Neural cell (in vitro differentiated cells): ENCODE results near the gene MUS81. TPM values are rescaled to one million over a fixed set of nuclear protein-coding genes. Genes with fewer than 3 reads are reported as not detected.

Source experiments
- H2AFZ ChIP-seq: fragments of 200-600, 300-800 bp; sonication (generic), shearing (Covaris generic); 2 replicates; pipeline ENCODE4 v1.6.0; 2014; ENCODE audit warnings: low read depth, mild to moderate bottlenecking, antibody characterized with exemption, low read length, moderate library complexity
- H3F3A ChIP-seq: fragments of 200-600 bp; shearing (Covaris generic); 2 replicates; pipeline ENCODE4 v1.6.1; 2016; ENCODE audit warnings: mild to moderate bottlenecking, moderate library complexity, mixed read lengths, antibody characterized with exemption, low read length; ENCODE audit not compliant: insufficient read depth, poor library complexity, severe bottlenecking
- H3K27ac ChIP-seq: fragments of 200-600, 300-800 bp; sonication (generic), shearing (Covaris generic); 2 replicates; pipeline ENCODE4 v1.5.1; 2014; ENCODE audit warnings: mild to moderate bottlenecking, low read length, moderate library complexity
- H3K27me3 ChIP-seq: fragments of 300-800, 200-600 bp; sonication (generic), shearing (Covaris generic); 2 replicates; pipeline ENCODE4 v1.6.0; 2014; ENCODE audit warnings: mild to moderate bottlenecking, low read depth, low read length, moderate library complexity; ENCODE audit not compliant: insufficient read depth
- H3K36me3 ChIP-seq: fragments of 300-800, 200-600 bp; sonication (generic), shearing (Covaris generic); 2 replicates; pipeline ENCODE4 v1.5.1; 2014; ENCODE audit warnings: mild to moderate bottlenecking, antibody characterized with exemption, low read length, moderate library complexity; ENCODE audit not compliant: insufficient read depth
- H3K4me2 ChIP-seq: fragments of 300-800, 200-600 bp; sonication (generic), shearing (Covaris generic); 2 replicates; pipeline ENCODE4 v1.6.0; 2014; ENCODE audit warnings: mild to moderate bottlenecking, low read length
- H3K4me3 ChIP-seq: fragments of 300-800, 200-600 bp; sonication (generic), shearing (Covaris generic); 2 replicates; pipeline ENCODE4 v1.5.1; 2014; ENCODE audit warnings: mild to moderate bottlenecking, low read length, moderate library complexity
- H3K79me2 ChIP-seq: fragments of 200-600 bp; shearing (Covaris generic); replicated peaks from 2 replicates; pipeline ENCODE4 v1.6.0; 2014; ENCODE audit warnings: mild to moderate bottlenecking, low read length, moderate library complexity; ENCODE audit not compliant: insufficient read depth
- H3K9ac ChIP-seq: fragments of 300-800, 200-600 bp; sonication (generic), shearing (Covaris generic); 2 replicates; pipeline ENCODE4 v1.6.1; 2016; ENCODE audit warnings: mild to moderate bottlenecking, low read length, mixed read lengths
- H3K9me2 ChIP-seq: fragments of 200-600 bp; shearing (Covaris generic); 2 replicates; pipeline ENCODE4 v1.6.1; 2016; ENCODE audit warnings: mild to moderate bottlenecking, low read length, mixed read lengths; ENCODE audit not compliant: insufficient read depth
- H3K9me3 ChIP-seq: fragments of 200-600, 300-800 bp; sonication (generic), shearing (Covaris generic); 2 replicates; pipeline ENCODE4 v1.6.1; 2016; ENCODE audit warnings: mild to moderate bottlenecking, mixed run types, low read length, moderate library complexity, mixed read lengths
- H4K20me1 ChIP-seq: fragments of 200-600 bp; shearing (Covaris generic); 2 replicates; pipeline ENCODE4 v1.6.1; 2016; ENCODE audit warnings: mild to moderate bottlenecking, mixed run types; ENCODE audit not compliant: insufficient read depth
- CTCF ChIP-seq: fragments of 450-650 bp; IDR thresholded peaks from 2 replicates; pipeline ENCODE4 v1.5.1; 2014; ENCODE audit warnings: antibody characterized with exemption, mild to moderate bottlenecking, moderate library complexity; ENCODE audit not compliant: poor library complexity, severe bottlenecking
- EP300 ChIP-seq: fragments of 450-650 bp; conservative IDR thresholded peaks from 2 replicates; pipeline ENCODE4 v1.6.1; 2014; ENCODE audit warnings: antibody characterized with exemption, mild to moderate bottlenecking, moderate library complexity; ENCODE audit not compliant: poor library complexity, severe bottlenecking
- EZH2 ChIP-seq: fragments of 200-600, 300-800 bp; shearing (Covaris generic), sonication (generic); IDR thresholded peaks from 2 replicates; pipeline ENCODE4 v1.6.1; 2014; ENCODE audit warnings: antibody characterized with exemption, low read length, borderline replicate concordance, mild to moderate bottlenecking; ENCODE audit not compliant: insufficient read depth, poor library complexity, severe bottlenecking
- MXI1 ChIP-seq: fragments of 450-650 bp; conservative IDR thresholded peaks from 2 replicates; pipeline ENCODE4 v1.6.1; 2014; ENCODE audit warnings: antibody characterized with exemption, mild to moderate bottlenecking; ENCODE audit not compliant: poor library complexity, severe bottlenecking
- POLR2AphosphoS5 ChIP-seq: IDR thresholded peaks from 2 replicates; pipeline ENCODE4 v1.6.1; 2012
- RAD21 ChIP-seq: fragments of 450-650 bp; conservative IDR thresholded peaks from 2 replicates; pipeline ENCODE4 v1.6.1; 2014; ENCODE audit warnings: antibody characterized with exemption, mild to moderate bottlenecking, moderate library complexity
- SMC3 ChIP-seq: fragments of 450-650 bp; conservative IDR thresholded peaks from 2 replicates; pipeline ENCODE4 v1.6.1; 2014; ENCODE audit warnings: antibody characterized with exemption, mild to moderate bottlenecking, moderate library complexity; ENCODE audit not compliant: poor library complexity
- TAF1 ChIP-seq: IDR thresholded peaks from 2 replicates; pipeline ENCODE4 v1.6.1; 2012; ENCODE audit warnings: low read depth
- polyA plus RNA-seq: library from polyadenylated mRNA; depleted of rRNA; stranded (reverse); fragments of >200 nt; gene quantifications from 2 replicates; pipeline ENCODE4 v1.2.3, GENCODE V29; 2014
- TF ChIP-seq, protein P1 (sequence below): IDR thresholded peaks from 2 replicates; pipeline ENCODE4 v1.6.1; 2012; ENCODE audit warnings: borderline replicate concordance

Gene MUS81
- polyA plus RNA-seq, 1 donor from 2014 or later = 183 TPM

GRCh38 chr11:65894034-65894591 lies 33.9 kb downstream of the MUS81 start:
- no peak overlapping the region for H3K4me3 ChIP-seq
- H3K4me2 ChIP-seq = no peak overlapping the region
- H3K27me3 ChIP-seq = peaks cover 17% of the 10 kb centered on the region
- H3K9me3 ChIP-seq = no peaks in the 10 kb centered on the region
- H3K9me2 ChIP-seq = no peaks in the 10 kb centered on the region
- H3F3A ChIP-seq = peaks cover 4% of the 10 kb centered on the region
- H4K20me1 ChIP-seq = no peaks in the 10 kb centered on the region
- H3K9ac ChIP-seq = peak overlapping the region; percentile 26
- H3K27ac ChIP-seq = no peak overlapping the region
- H3K79me2 ChIP-seq = no peaks in the 10 kb centered on the region
- TF ChIP-seq, protein P1, sequence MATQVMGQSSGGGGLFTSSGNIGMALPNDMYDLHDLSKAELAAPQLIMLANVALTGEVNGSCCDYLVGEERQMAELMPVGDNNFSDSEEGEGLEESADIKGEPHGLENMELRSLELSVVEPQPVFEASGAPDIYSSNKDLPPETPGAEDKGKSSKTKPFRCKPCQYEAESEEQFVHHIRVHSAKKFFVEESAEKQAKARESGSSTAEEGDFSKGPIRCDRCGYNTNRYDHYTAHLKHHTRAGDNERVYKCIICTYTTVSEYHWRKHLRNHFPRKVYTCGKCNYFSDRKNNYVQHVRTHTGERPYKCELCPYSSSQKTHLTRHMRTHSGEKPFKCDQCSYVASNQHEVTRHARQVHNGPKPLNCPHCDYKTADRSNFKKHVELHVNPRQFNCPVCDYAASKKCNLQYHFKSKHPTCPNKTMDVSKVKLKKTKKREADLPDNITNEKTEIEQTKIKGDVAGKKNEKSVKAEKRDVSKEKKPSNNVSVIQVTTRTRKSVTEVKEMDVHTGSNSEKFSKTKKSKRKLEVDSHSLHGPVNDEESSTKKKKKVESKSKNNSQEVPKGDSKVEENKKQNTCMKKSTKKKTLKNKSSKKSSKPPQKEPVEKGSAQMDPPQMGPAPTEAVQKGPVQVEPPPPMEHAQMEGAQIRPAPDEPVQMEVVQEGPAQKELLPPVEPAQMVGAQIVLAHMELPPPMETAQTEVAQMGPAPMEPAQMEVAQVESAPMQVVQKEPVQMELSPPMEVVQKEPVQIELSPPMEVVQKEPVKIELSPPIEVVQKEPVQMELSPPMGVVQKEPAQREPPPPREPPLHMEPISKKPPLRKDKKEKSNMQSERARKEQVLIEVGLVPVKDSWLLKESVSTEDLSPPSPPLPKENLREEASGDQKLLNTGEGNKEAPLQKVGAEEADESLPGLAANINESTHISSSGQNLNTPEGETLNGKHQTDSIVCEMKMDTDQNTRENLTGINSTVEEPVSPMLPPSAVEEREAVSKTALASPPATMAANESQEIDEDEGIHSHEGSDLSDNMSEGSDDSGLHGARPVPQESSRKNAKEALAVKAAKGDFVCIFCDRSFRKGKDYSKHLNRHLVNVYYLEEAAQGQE = no peak
- TF ChIP-seq MXI1 = no peak
- no peak for TF ChIP-seq RAD21
- H2AFZ ChIP-seq = no peak overlapping the region
- no peaks in the 10 kb centered on the region for H3K36me3 ChIP-seq

- no peak overlapping the region for H3K4me3 ChIP-seq
- TF ChIP-seq EZH2 = no peak
- TF ChIP-seq, protein P1 = no peak
- no peak for TF ChIP-seq EP300
- no peak for TF ChIP-seq TAF1
- no peak for TF ChIP-seq MXI1
- TF ChIP-seq SMC3 = no peak
- TF ChIP-seq CTCF = no peak
- TF ChIP-seq POLR2AphosphoS5 = no peak
- H4K20me1 ChIP-seq = no peaks in the 10 kb centered on the region
Observed at GRCh38 chr11:65895482-65895981, 35.3 kb downstream of the MUS81 start.

More at GRCh38 chr11:65895482-65895981, 35.3 kb downstream of the MUS81 start:
- H3F3A ChIP-seq = no peaks in the 10 kb centered on the region
- H3K4me2 ChIP-seq = no peak overlapping the region
- no peaks in the 10 kb centered on the region for H3K9me2 ChIP-seq
- no peak overlapping the region for H3K27ac ChIP-seq
- H3K79me2 ChIP-seq = no peaks in the 10 kb centered on the region
- no peaks in the 10 kb centered on the region for H3K36me3 ChIP-seq
- H3K9me3 ChIP-seq = no peaks in the 10 kb centered on the region
- H3K9ac ChIP-seq = no peak overlapping the region
- peaks cover 31% of the 10 kb centered on the region for H3K27me3 ChIP-seq
- H2AFZ ChIP-seq = no peak overlapping the region
